GDM1 (cell line): ENCODE results near the gene NFS1.
"Not testable (repeated sequence)": the region's sequence is repeated elsewhere in the genome, so short reads cannot be mapped to it uniquely, and the experiment has no call there.

Experiments used
- DNase-seq: peaks from one replicate; lab custom pipeline; 2025; lab: John Stamatoyannopoulos, UW

The NFS1 gene

DNA sequence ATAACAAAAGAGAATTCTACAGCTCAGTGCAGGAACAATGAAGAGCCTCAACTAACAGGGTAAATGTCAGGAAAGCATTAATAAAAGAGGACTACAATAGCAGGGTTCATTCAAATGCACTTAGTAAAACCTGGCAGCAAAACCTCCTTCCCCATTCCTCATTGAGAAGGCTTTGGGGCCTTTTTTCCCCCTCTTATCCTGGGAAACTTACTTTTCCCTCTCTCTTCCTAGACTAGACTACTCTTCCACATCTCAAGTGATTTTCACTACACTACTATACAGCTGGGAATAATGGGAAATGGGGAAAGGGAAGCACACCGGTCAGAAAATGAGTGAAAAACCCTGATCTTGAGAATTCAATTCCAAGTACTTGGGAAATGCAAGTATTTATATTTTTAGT, 10.1 kb upstream of the NFS1 start:
- DNase-seq = no peak

DNA sequence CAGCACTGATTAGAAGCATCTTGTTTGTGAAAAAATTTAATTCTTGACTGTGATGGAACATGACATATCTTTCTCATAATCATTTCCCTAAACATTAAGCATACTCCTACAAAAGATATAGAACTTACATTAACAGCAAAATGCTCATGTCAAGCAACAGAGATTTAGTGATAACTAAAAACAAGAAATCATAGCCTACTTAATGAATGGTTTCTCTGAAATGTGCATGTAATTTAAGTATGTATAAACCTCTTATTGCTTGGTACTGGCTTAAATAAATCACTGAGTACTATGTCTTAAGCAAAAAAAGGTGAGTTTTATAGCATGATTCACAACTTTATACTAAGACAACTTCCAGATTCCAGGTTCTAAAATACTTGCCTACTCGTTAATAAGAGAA, 9.3 kb upstream of the NFS1 start:
- DNase-seq = no peak

DNA sequence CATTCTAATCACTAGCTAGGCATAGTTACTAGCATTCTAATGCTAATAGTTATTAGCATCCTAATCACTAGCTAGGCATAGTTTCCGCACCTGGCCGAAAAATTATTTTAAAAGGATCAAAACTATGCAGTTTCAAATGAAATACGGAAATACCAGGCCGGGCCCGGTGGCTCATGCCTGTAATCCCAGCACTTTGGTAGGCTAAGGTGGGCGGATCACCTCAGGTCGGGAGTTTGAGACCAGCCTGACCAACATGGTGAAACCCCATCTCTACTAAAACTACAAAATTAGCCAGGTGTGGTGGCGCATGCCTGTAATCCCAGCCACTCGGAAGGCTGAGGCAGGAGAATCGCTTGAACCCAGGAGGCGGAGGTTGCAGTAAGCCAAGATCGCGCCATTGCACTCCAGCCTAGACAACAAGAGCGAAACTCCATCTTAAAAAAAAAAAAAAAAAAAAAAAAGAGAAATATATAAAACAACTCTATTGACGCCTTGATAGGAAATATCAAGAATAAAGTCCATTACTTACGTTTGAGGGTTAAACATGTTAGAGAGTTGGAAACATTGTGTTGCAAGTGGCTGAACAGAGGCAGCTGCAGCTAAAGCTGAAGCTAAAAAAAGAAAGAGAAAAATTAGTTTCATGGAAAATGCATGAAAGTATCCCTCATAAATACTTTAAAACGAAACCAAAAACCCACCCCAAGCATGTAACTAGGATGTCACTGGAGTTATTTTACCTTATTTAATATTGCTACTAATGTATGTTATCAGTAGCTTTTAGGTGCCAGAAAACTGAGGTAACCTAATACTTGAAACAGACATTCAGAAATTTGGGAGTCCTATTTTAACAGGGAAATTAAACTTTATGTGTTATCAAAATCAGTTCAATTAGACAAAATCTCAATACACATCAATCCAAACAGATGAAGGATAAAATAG, 7.7 kb upstream of the NFS1 start:
- DNase-seq = not testable (repeated sequence)

DNA sequence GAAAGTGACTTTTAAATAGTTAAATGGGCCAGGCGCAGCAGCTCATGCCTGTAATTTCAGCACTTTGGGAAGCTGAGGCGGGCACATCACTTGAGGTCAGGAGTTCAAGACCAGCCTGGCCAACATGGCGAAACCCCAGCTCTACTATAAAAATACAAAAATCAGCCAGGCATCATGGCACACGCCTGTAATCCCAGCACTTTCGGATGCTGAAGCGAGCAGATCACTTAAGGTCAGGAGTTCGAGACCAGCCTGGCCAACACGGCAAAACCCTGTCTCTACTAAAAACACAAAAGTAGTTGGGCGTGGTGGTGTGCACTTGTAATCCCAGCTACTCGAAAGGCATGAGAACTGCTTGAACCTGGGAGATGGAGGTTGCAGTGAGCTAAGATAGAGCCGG, 6.7 kb upstream of the NFS1 start:
- DNase-seq = not testable (repeated sequence)

DNA sequence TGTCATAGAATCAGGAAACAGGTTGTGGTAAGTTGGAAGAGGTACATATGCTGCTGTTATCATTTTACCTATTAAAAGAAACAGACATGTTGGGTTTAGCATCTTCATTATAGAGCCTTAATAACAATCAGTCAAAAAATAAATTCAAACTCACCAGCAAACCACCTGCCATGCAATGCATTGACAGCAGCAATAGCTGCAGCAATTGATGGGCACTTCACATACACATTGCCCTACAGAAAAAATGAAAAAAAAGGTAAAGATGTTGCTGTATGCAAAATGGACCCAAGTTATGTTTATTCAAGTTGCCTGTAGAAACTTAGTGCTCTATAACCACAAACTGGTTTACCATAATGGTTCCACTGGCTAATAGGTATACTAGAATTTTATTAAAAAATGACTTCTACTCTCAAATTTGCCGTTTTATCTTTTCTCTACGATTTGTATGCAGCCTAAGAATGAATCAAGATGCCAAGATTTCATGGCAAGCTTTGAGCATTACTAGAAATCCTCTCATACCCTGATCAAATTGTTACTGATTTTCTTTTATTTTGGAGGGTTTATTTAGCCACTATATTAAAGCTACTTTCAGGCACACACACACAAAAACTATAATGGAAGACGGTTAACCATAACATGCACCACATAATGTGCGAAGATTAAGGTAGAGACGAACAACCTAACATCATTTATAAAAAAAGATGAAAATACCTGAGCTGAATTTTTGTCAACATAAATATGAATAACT, 5.5 kb upstream of the NFS1 start:
- DNase-seq = no peak

DNA sequence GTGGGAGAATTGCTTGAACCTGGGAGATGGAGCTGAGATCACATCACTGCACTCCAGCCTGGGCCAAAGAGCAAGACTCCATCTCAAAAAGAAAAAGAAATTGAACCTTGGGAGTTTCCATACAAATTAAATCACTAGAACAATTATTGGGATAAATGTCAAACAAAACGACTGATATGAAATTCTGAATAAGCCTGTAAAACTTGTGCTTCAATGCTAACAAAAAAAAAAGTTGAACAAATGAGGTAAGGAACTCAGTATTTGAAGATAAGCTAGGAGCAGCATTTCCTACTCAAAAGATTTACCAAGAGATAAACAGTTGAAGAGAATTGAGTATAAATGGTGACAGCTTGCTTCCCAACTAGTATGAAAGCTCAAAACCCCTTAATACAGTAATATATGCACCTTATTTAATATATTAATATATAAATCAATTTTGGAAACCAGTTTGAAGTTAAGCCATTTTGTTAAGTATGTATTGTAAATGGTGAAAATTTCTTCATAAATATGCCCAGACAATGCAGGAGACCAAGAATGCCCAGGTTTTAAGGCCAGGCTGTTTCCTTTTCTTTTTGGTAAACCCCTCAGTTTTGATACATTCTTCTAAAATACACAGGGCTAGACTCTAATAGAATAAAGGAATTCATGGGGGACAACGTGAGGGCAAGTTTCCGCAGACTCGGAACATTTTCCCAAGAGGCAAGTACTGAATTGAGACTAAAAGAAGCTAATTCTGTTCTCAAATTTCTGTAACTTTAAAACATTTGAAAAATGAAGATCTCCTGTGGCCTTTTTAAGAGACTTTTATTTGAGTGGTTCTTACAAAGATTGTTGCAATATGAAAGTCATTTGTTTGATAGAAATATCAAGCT, 3.9 kb upstream of the NFS1 start:
- no peak for DNase-seq

DNA sequence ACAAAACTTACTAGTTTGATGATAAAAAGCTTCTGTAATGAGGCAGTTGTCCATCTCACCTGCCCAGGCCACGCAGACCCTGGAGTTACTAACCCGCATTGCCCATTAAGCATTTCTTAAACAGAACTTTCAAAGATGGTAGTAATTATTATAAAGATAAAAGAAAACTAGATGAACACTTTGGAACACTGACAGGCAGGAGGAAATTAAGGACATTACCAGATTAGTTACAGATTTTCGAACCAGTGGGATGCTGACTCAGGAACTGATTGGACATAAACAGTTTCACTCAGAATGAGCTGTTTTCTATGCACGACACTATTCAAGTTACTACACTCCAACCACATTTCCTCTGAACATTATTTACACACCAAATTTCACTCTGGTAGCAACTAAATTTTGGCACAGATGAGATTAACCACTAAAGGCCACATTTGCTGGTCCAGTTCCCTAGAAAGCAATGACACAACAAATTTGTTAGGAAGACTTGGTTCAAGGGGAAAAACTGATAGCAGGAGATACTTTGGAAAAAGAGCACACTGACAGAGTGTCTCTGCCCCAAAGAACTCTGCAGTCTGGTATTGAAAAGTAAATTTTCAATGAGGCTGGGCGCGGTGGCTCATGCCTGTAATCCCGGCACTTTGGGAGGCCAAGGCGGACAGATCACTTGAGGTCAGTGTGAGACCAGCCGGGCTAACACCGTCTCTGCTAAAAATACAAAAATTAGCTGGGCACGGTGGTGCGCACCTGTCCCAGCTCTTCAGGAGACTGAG, 3.1 kb upstream of the NFS1 start:
- DNase-seq = no peak

DNA sequence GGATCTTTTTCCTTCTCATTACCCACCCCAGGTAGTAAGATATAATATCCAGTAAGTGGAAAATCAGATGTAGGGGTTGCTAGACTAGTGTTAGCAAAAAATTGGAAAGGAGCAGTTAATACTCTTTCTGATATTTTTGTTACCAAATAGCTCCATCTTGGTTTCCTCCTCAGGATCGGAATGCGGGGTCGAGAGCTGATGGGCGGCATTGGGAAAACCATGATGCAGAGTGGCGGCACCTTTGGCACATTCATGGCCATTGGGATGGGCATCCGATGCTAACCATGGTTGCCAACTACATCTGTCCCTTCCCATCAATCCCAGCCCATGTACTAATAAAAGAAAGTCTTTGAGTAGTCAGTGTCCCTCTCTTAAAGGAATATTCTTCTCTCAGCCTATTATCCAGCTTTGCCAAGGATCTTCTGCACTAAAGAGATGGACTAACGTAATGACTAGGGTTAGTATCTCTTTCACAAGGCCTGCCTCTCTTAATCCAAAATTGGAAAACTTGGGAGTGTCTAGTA, 1.5 kb upstream of the NFS1 start:
- no peak for DNase-seq

DNA sequence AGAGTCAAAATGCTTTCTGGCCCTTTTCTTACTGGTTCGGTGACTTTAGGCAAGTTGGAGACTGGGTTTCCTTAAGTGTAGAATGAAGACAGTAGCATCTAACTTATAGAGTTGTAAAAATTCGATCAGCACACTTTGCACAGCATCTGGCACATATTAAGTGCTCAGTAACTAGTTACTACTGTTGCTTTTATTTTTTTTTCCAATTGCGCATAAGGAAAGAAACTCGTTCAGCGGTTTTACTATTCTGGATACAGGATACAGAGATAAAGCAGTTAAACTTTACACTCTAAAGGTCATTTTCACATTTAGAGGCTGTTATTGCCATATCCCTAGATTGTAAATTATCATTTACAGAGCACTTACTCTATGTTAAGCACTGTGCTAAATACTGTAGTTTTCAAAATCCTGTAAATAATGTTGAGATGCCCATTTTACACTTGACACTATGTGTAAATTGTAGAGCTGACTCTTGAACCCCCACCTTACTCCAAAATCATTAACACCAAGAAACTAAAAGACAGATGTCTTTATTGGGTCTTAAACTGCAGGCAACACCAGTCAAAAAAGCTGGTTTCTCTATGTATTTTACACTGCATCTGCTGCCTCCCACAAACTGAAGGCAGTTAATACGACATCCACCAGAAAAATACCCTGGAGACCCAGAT, 939 bp upstream of the NFS1 start:
- no peak for DNase-seq

DNA sequence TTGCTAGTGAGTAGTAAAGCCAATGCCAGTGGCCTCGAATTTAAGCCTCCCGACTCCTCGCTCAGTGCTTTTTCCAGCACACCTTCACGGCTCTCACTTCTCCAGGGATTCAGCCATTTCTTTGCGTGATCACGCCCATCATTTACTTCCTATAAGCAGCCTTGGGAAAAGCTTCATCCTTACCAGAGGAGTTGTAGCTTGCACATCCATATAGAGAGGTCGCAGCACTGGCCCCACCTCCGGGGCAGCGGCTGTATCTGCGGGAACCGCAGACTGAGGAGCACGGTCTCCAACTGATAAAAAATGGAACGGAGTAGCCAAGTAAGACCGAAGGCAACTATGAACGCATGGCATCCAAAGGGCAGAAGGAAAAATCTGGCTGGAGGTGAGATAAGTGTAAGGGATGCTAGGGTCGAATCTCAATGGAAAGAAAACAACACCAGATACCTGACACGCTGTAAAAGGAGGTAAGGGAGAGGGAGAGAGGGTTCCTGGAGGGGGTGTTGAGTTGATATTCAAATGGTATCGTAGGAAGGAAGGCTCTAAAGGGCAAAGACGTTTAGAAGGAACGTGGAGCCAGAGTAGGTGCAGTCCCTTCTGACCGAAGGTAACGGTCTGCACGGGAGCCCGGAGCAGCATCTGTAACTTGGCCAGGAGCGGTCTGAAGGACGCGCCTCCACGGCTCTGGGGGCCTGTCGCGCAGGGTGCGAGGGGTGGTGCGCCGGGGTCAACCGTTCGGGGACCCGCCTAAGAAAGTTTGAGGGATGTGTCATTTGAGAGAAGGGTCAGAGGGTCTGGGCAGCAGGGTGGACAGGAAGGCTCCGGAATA, 640 bp downstream of the NFS1 start:
- no peak for DNase-seq

DNA sequence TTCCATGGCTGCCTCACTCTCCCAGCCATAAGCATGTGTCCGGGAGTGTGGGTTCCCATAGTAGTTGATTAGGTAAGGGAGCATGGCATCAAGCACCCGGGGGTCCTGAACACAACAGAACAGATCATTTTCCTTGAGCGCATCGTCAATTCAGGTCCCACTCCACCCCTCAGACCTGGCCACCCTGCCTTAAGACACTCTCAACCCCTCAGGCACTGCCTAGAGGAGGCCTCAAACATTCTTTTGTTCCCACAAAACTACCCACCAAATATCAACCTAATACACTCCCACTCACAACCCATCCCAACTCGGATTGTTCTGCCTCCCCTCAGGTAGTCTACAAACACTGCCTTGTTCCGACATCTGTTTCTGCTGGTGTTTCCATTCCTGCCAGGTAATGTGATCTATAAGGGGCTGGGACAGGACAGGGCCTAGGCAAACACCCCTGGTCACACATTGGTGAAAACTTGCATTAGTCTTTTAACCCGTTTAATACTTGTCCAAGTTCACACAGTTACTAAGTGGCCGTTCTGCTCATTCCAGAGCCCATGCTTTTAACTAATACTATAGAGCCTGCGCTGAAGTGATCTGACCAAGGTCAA, 1.4 kb downstream of the NFS1 start:
- no peak for DNase-seq

DNA sequence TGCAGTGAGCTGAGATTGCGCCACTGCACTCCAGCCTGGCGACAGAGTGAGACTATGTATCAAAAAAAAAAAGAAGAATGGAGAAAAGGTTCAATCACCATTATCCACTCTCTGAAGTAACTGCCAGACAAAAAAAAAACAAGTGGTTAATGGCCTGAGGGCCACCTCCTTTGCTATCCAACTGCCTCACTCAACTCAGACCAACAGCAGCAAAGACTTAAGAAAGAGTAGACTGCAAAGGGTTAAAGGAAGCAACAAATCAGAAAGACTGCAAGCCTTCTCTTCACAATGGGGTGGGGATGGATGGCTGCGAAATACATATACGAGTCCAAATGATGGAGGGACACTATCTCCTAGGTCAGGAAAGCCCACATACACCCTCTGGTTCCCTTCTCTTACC, 3.2 kb downstream of the NFS1 start:
- DNase-seq = no peak

DNA sequence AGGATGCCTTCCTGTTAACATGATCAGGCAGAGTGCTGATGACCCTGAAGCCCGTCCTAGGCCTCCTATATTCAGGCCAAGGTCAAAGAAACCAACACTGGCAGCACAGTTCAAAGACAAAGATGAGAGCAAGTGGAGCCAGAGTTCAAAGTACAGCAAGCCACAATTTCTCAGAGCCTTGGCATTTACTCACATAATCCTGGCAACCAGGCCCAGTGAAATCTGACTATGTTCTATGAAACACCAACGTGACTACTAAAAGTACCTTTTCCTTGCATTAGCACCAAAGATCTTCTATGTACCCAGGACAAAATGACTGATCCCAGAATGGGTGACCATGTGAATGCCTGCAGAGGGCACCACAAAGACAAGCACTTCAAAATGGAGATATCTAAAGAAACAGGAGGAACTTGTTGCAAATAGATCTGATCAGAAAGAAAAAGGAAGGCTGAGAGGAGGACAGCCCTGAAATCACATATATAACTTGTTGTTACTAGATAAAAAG, 3.9 kb downstream of the NFS1 start:
- DNase-seq = no peak

DNA sequence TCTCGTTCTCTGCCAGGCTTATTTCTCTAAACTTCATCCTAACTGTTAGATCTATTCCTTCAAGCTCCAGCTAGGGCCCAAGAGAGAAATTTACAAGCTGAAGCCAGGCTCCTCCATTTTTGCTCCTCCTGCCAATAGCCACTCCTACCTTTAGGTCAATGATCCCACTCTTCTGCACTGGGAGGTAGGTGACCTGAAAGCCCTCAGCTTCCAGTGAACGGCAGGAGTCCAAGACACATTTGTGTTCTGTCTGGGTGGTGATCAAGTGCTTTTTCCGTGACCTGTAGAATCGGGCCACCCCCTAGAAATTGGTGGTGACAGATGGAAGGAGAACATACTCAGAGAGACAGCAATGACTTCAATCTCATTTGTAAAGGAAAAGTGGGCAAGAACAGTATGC, 8.9 kb downstream of the NFS1 start:
- no peak for DNase-seq

DNA sequence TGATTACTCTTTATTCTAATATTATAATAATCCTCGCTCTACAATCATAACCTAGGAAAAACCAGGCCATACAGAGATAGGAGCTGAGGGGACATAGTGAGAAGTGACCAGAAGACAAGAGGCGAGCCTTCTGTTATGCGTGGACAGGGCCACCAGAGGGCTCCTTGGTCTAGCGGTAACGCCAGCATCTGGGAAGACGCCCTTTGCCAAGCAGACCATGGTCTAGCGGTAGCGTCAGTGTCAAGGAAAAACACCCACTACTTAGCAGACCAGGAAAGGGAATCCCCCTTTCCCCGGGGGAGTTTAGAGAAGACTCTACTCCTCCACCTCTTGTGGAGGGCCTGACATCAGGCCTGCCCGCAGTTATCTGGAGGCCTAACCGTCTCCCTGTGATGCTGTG, 12.3 kb downstream of the NFS1 start:
- DNase-seq = not testable (repeated sequence)

DNA sequence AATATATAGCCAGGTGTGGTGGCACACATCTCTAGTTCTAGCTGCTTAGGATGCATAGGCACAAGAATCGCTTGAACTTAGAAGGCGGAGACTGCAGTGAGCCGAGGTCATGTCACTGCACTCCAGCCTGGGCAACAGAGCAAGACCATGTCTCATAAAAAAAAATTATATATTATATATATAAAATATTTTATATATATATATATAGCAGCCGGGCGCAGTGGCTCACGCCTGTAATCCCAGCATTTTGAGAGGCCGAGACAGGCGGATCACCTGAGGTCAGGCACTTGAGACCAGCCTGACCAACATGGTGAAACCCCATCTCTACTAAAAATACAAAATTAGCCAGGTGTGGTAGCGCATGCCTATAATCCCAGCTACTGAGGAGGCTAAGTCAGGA, 13.8 kb downstream of the NFS1 start:
- DNase-seq = not testable (repeated sequence)

DNA sequence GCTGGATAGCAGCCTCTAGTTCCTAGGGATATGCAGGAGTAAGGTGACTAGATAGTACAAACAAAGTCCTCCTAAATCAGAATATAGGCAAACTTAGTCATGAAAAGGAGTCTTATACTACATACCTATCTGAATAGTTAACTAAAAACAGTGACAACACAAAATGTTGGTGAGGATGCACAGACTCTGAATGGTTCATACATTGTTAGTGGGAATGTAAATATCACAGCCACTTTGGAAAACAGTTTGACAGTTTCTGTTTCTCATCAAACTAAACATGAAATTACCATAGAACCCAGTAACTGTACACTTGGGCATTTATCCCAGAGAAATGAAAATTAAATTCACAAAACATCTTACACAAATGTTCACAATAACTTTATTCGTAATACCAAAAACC, 17.2 kb downstream of the NFS1 start:
- DNase-seq = no peak

DNA sequence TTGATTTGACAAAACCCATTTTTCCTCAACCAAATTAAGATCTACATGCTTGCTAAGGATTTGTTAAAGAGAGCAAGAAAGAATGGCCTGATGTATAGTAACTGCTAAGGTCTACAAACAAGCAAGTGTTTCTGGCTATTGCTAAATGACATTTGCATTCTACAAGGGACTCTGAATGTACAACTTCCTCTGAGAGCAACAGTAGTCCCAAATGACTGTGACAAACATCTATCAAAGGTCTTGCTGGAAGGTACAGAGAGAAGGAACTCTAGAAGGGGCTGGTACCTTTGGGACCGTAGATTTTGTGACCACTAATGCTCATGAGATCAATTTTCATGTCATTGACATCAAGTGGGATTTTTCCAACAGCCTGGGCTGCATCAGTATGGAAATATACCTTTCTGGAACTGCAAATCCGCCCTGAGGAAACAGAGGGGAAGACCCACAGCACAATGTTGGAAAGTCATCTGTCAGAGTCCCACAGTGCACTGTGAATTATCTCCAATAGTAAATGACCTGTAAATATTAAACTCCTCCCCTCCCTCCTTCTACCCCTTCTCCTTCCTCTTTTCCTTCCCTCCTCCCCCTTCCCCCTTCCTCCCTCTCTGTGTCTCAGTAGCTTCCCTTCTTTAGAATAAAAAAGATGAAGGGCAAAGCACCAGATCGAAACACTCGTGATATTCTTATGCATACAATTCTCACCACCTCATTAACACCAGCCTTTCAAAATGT, 18.5 kb downstream of the NFS1 start:
- peak; percentile 54 for DNase-seq

DNA sequence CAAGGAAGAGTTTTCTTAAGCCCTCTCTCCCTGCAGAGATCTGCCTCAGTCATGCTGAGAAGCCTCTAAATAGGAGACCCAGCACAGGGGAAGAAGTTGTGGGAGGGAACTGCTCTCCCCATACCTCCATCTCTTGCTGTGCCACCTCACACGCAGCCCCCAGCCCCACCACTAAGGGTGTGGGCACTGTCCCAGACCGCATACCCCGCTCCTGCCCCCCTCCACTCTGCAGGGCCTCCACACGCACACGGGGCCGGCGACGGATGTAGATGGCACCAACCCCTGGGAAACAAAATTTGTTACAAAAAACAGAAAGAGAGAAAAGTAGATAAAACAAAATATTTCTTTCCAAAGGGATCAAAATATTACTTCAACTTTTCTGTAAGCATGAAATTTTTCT, 24.2 kb downstream of the NFS1 start:
- no peak for DNase-seq
